Heart left ventricle (tissue), 13 donors: Measurements from ENCODE around the gene MRTFA.
"Not testable (repeated sequence)": the region's sequence is repeated elsewhere in the genome, so short reads cannot be mapped to it uniquely, and the experiment has no call there.

Source experiments
- POLR2A ChIP-seq, 2 donors: fragments of 450-650 bp; IDR thresholded peaks; one replicate each; pipeline ENCODE4 v1.6.1; 2017; ENCODE audit warnings: antibody characterized with exemption in 2 of 2, mild to moderate bottlenecking in 2 of 2, moderate library complexity in 2 of 2
- TF ChIP-seq, protein P1 (sequence below), 12 donors: fragments of 200-600 bp; sonication (generic) in 4 of 12; IDR thresholded peaks; one replicate each; pipeline versions ENCODE4 v1.5.0 to v1.8.0; 2018 to 2022; ENCODE audit warnings: antibody characterized with exemption in 12 of 12, mild to moderate bottlenecking in 5 of 12
- donor health status: ischemic (EF 13 %, LVEDD 7.1; RV severe dilation, severe dysfunction).
- donor health status: DM: no; HTN: yes; CAD: no.
- donor health status: DM: no; HTN: no; CAD: no.
- donor health status: ischemic (EF 25% LVEDD 6.9; RV normal size, moderate dysfunction).
- donor health status: ischemic (EF 25% LVEDD 5.7; RV mildly dilated, moderate dysfunction).
- donor health status: ischemic (EF 35%, LVEDD 5.7; RV mildly dilated, moderate dysfunction).
- donor health status: nonischemic (EF 11% LVEDD 7.7; RV severe dilation, severe dysfunction).
- donor health status: DM: yes; HTN: yes; CAD: no.
- donor health status: PGD.
- donor health status: ischemic (EF 29% LVEDD 5.4; RV normal size, mild dysfunction).
- donor health status: nonischemic (EF 23%, LVEDD 6.1; RV moderate dilation, normal function).

DNA sequence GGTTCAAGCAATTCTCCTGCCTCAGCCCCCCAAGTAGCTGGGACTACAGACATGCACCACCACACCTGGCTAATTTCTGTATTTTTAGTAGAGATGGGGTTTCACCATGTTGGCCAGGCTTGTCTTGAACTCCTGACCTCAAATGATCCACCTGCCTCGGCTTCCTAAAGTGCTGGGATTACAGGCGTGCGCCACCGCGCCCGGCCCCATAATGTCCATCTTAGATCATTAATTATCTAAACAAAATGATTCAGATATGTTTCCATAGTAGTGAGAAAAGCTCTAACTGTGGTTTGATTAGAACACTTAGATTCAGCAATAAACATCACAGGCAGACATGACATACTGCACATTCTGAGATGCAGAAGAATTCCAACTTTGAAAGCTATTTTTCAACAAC lies 106.1 kb downstream of the MRTFA start:
- TF ChIP-seq, protein P1, sequence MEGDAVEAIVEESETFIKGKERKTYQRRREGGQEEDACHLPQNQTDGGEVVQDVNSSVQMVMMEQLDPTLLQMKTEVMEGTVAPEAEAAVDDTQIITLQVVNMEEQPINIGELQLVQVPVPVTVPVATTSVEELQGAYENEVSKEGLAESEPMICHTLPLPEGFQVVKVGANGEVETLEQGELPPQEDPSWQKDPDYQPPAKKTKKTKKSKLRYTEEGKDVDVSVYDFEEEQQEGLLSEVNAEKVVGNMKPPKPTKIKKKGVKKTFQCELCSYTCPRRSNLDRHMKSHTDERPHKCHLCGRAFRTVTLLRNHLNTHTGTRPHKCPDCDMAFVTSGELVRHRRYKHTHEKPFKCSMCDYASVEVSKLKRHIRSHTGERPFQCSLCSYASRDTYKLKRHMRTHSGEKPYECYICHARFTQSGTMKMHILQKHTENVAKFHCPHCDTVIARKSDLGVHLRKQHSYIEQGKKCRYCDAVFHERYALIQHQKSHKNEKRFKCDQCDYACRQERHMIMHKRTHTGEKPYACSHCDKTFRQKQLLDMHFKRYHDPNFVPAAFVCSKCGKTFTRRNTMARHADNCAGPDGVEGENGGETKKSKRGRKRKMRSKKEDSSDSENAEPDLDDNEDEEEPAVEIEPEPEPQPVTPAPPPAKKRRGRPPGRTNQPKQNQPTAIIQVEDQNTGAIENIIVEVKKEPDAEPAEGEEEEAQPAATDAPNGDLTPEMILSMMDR (IDR thresholded peaks at IDR 0.05), result not testable (repeated sequence)
- not testable (repeated sequence) for TF ChIP-seq POLR2A (IDR thresholded peaks at IDR 0.05)
